HG03378 (cell line): Measurements from ENCODE around the gene NFKB1.

Experiments
- ATAC-seq: cut with Tn5 transposase; IDR thresholded peaks from one replicate; pipeline ENCODE4 v1.9.1; 2021; ENCODE audit warnings: mild to moderate bottlenecking, moderate library complexity; ENCODE audit not compliant: unreplicated experiment

The NFKB1 gene

GRCh38 chr4:102620697-102621497 lies 119.7 kb downstream of the NFKB1 start:
- ATAC-seq, result peak; percentile 57

GRCh38 chr4:102623622-102624021 lies 122.5 kb downstream of the NFKB1 start:
- no peak for ATAC-seq

GRCh38 chr4:102624505-102624904 lies 123.3 kb downstream of the NFKB1 start:
- no peak for ATAC-seq

- ATAC-seq, result peak; percentile 82
These were observed 124.2 kb downstream of the NFKB1 start for GRCh38 chr4:102625232-102625930.

- peak; percentile 48 for ATAC-seq
These were observed 126.8 kb downstream of the NFKB1 start for GRCh38 chr4:102627831-102628523.

- ATAC-seq, result no peak
These were observed 128.5 kb downstream of the NFKB1 start for GRCh38 chr4:102629673-102630072.

- no peak for ATAC-seq
These were observed 130.5 kb downstream of the NFKB1 start for GRCh38 chr4:102631616-102632015.

GRCh38 chr4:102632241-102633065 lies 131.3 kb downstream of the NFKB1 start:
- no peak for ATAC-seq

GRCh38 chr4:102633100-102633499 lies 131.9 kb downstream of the NFKB1 start:
- ATAC-seq, result no peak

GRCh38 chr4:102637391-102637790 lies 136.2 kb downstream of the NFKB1 start:
- ATAC-seq, result no peak

- ATAC-seq, result no peak
These were observed 137.5 kb downstream of the NFKB1 start for GRCh38 chr4:102638621-102639020.

GRCh38 chr4:102639598-102639997 lies 138.4 kb downstream of the NFKB1 start:
- ATAC-seq, result no peak

- ATAC-seq, result no peak
These were observed 139.5 kb downstream of the NFKB1 start for GRCh38 chr4:102640669-102641068.

GRCh38 chr4:102641793-102642192 lies 140.6 kb downstream of the NFKB1 start:
- no peak for ATAC-seq

- ATAC-seq, result no peak
These were observed 141.6 kb downstream of the NFKB1 start for GRCh38 chr4:102642631-102643298.

- no peak for ATAC-seq
These were observed 146.0 kb downstream of the NFKB1 start for GRCh38 chr4:102647117-102647516.

GRCh38 chr4:102657206-102657605 lies 156.0 kb downstream of the NFKB1 start:
- no peak for ATAC-seq

GRCh38 chr4:102663073-102663472 lies 161.9 kb downstream of the NFKB1 start:
- ATAC-seq, result no peak

GRCh38 chr4:102665527-102665926 lies 164.4 kb downstream of the NFKB1 start:
- no peak for ATAC-seq
